HepG2 (cell line): ENCODE data around the gene CSNK1D. TPM values are rescaled to one million over a fixed set of nuclear protein-coding genes. Genes with fewer than 3 reads are reported as not detected.
A peak's percentile ranks its signal among the peaks of the same experiment; 100 is the strongest.

ENCODE experiments used
- ATAD3A ChIP-seq: sonication (generic); formaldehyde crosslinking; IDR thresholded peaks from 2 replicates; pipeline ENCODE4 v1.4.0; 2020; ENCODE audit warnings: missing genetic modification reagents
- CENPX ChIP-seq: sonication (generic); formaldehyde crosslinking; IDR thresholded peaks from 2 replicates; pipeline ENCODE4 v1.9.0; 2021; ENCODE audit warnings: mild to moderate bottlenecking, missing genetic modification reagents, moderate library complexity
- FOXP4 ChIP-seq: sonication (generic); formaldehyde crosslinking; IDR thresholded peaks from 2 replicates; pipeline ENCODE4 v1.4.0; 2020; ENCODE audit warnings: missing genetic modification reagents
- GZF1 ChIP-seq: sonication (generic); formaldehyde crosslinking; IDR thresholded peaks from 2 replicates; pipeline ENCODE4 v1.5.1; 2020; ENCODE audit warnings: mild to moderate bottlenecking, missing genetic modification reagents
- KDM3A ChIP-seq: IDR thresholded peaks from 2 replicates; pipeline ENCODE4 v1.6.1; 2018; ENCODE audit warnings: low read depth, missing compliant biosample characterization
- NFKB2 ChIP-seq: sonication (generic); formaldehyde crosslinking; IDR thresholded peaks from 2 replicates; pipeline ENCODE4 v1.4.0; 2020; ENCODE audit warnings: missing genetic modification reagents, borderline replicate concordance
- PHF20 ChIP-seq: sonication (generic); formaldehyde crosslinking; IDR thresholded peaks from 2 replicates; pipeline ENCODE4 v1.5.0; 2020; ENCODE audit warnings: mild to moderate bottlenecking, missing genetic modification reagents
- RFXAP ChIP-seq: sonication (generic); formaldehyde crosslinking; IDR thresholded peaks from 2 replicates; pipeline ENCODE4 v1.4.0; 2020; ENCODE audit warnings: missing genetic modification reagents, borderline replicate concordance
- RXRA ChIP-seq: sonication (generic); formaldehyde crosslinking; IDR thresholded peaks from 2 replicates; pipeline ENCODE4 v1.5.1; 2020; ENCODE audit warnings: missing genetic modification reagents
- TCF7 ChIP-seq: sonication (generic); IDR thresholded peaks from 2 replicates; pipeline ENCODE4 v1.6.1; 2016; ENCODE audit warnings: antibody characterized with exemption, low read depth
- TGIF2 ChIP-seq: IDR thresholded peaks from 2 replicates; pipeline ENCODE4 v1.6.1; 2016; ENCODE audit warnings: control low read depth, missing compliant biosample characterization
- ZFP1 ChIP-seq: IDR thresholded peaks from 2 replicates; pipeline ENCODE4 v1.6.1; 2016
- ZNF501 ChIP-seq: sonication (generic); formaldehyde crosslinking; IDR thresholded peaks from 2 replicates; pipeline ENCODE4 v1.5.1; 2020; ENCODE audit warnings: mild to moderate bottlenecking, moderate library complexity, missing genetic modification reagents
- ZNF546 ChIP-seq: sonication (generic); formaldehyde crosslinking; conservative IDR thresholded peaks from 2 replicates; pipeline ENCODE4 v1.8.1; 2023; ENCODE audit warnings: mild to moderate bottlenecking, missing genetic modification reagents
- ZNF580 ChIP-seq: IDR thresholded peaks from 2 replicates; pipeline ENCODE4 v1.6.1; 2016; ENCODE audit warnings: low read depth, borderline replicate concordance
- ZZZ3 ChIP-seq: sonication (generic); formaldehyde crosslinking; IDR thresholded peaks from 2 replicates; pipeline ENCODE4 v1.4.0; 2020; ENCODE audit warnings: missing genetic modification reagents, mild to moderate bottlenecking, borderline replicate concordance
- polyA plus RNA-seq, 8 experiments: library from polyadenylated mRNA; depleted of rRNA in 3 of 8; stranded (reverse) in 7 of 8; unstranded in 1 of 8; fragments of >200 nt; fragmentation: Illumina TruSeq in 4 of 8; extraction: Trizol in 4 of 8; gene quantifications; 2 replicates each; pipeline versions ENCODE4 v1.2.1 to v1.2.3, GENCODE V29; 2011 to 2016; ENCODE audit warnings: low read depth in 4 of 8, missing spikeins in 1 of 8, mixed read lengths in 1 of 8; ENCODE audit not compliant: insufficient read depth in 1 of 8
- total RNA-seq, 5 experiments: library from RNA; depleted of rRNA; stranded (reverse); fragments of >200 nt; fragmentation: Illumina TruSeq; extraction: Trizol; gene quantifications; 2 replicates each; pipeline ENCODE4 v1.2.3, GENCODE V29; 2016; ENCODE audit warnings: low read depth in 1 of 5
- TF ChIP-seq, protein P1 (sequence below): sonication (generic); formaldehyde crosslinking; conservative IDR thresholded peaks from 2 replicates; pipeline ENCODE4 v1.4.0; 2020; ENCODE audit warnings: missing genetic modification reagents
- TF ChIP-seq, protein P2 (sequence below): sonication (generic); formaldehyde crosslinking; IDR thresholded peaks from 2 replicates; pipeline ENCODE4 v1.8.0; 2023; ENCODE audit warnings: mild to moderate bottlenecking, missing genetic modification reagents
- TF ChIP-seq, protein P3 (sequence below): IDR thresholded peaks from 2 replicates; pipeline ENCODE4 v1.6.1; 2016; ENCODE audit warnings: control low read depth
- TF ChIP-seq, protein P4 (sequence below): sonication (generic); formaldehyde crosslinking; IDR thresholded peaks from 2 replicates; pipeline ENCODE4 v1.4.0; 2020; ENCODE audit warnings: missing genetic modification reagents

The CSNK1D gene
- total and polyA plus RNA-seq, 2 of the 13 experiments (the other 11 are each of a cell fraction or from before 2014, with no cell fraction given) = 31.5 to 128 TPM

DNA sequence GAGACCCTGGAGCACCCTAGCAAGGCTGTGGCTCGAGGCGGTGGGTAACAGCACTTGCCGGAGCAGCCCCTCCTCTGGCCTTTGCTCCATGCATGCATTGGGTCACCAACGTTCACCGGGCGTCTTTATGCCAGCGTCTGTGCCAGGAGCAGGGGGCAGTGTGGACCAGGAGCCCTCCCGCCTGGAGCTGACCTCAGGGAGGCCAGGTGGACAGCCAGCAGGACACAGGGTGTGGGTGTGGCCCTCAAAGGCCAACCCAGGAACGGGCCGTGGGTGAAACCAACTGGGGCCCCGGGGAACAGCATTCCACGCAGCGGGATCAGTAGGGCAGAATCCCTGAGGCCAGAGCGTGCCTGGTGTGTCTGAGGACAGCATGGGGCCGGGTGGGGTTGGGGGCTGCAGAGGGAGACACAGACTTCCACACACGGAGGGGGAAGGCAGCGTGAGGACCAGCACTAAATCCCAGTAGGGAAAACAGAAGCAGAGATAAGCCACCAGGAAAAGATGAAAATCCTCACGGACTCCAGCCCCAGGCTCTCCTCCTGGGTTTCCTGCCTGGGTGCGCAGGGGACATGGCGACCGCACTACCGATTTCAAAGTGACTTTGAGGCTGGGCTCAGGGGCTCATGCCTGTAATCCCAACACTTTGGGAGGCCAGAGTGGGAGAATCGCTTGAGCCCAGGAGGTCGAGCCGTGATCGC, 46.8 kb upstream of the CSNK1D start (continued):
- TF ChIP-seq ZNF580 (CRISPR knock-in tag) (no peak), GZF1 (CRISPR knock-in tag) (no peak), TGIF2 (CRISPR knock-in tag) (no peak), ZNF501 (no peak), ZZZ3 (CRISPR knock-in tag) (no peak), RXRA (peak; percentile 62), FOXP4 (CRISPR knock-in tag) (no peak; the same call in 1 of the 2 replicates), ZNF546 (CRISPR knock-in tag) (no peak), CENPX (no peak), ATAD3A (CRISPR knock-in tag) (no peak), PHF20 (no peak), TCF7 (no peak), RFXAP (CRISPR knock-in tag) (peak; percentile 54; the same call in 1 of the 2 replicates), KDM3A (CRISPR knock-in tag) (no peak; the same call in 1 of the 2 replicates), ZFP1 (CRISPR knock-in tag) (no peak), NFKB2 (CRISPR knock-in tag) (peak; percentile 58; the same call in 1 of the 2 replicates)
- TF ChIP-seq, protein P1, sequence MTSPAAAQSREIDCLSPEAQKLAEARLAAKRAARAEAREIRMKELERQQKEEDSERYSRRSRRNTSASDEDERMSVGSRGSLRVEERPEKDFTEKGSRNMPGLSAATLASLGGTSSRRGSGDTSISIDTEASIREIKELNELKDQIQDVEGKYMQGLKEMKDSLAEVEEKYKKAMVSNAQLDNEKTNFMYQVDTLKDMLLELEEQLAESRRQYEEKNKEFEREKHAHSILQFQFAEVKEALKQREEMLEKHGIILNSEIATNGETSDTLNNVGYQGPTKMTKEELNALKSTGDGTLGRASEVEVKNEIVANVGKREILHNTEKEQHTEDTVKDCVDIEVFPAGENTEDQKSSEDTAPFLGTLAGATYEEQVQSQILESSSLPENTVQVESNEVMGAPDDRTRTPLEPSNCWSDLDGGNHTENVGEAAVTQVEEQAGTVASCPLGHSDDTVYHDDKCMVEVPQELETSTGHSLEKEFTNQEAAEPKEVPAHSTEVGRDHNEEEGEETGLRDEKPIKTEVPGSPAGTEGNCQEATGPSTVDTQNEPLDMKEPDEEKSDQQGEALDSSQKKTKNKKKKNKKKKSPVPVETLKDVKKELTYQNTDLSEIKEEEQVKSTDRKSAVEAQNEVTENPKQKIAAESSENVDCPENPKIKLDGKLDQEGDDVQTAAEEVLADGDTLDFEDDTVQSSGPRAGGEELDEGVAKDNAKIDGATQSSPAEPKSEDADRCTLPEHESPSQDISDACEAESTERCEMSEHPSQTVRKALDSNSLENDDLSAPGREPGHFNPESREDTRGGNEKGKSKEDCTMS (CRISPR knock-in tag) = no peak
- TF ChIP-seq, protein P2, sequence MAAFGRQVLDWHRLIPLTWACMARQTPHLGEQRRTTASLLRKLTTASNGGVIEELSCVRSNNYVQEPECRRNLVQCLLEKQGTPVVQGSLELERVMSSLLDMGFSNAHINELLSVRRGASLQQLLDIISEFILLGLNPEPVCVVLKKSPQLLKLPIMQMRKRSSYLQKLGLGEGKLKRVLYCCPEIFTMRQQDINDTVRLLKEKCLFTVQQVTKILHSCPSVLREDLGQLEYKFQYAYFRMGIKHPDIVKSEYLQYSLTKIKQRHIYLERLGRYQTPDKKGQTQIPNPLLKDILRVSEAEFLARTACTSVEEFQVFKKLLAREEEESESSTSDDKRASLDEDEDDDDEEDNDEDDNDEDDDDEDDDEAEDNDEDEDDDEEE (CRISPR knock-in tag) = no peak
- TF ChIP-seq, protein P3, sequence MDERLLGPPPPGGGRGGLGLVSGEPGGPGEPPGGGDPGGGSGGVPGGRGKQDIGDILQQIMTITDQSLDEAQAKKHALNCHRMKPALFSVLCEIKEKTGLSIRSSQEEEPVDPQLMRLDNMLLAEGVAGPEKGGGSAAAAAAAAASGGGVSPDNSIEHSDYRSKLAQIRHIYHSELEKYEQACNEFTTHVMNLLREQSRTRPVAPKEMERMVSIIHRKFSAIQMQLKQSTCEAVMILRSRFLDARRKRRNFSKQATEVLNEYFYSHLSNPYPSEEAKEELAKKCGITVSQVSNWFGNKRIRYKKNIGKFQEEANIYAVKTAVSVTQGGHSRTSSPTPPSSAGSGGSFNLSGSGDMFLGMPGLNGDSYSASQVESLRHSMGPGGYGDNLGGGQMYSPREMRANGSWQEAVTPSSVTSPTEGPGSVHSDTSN = no peak
- TF ChIP-seq, protein P4, sequence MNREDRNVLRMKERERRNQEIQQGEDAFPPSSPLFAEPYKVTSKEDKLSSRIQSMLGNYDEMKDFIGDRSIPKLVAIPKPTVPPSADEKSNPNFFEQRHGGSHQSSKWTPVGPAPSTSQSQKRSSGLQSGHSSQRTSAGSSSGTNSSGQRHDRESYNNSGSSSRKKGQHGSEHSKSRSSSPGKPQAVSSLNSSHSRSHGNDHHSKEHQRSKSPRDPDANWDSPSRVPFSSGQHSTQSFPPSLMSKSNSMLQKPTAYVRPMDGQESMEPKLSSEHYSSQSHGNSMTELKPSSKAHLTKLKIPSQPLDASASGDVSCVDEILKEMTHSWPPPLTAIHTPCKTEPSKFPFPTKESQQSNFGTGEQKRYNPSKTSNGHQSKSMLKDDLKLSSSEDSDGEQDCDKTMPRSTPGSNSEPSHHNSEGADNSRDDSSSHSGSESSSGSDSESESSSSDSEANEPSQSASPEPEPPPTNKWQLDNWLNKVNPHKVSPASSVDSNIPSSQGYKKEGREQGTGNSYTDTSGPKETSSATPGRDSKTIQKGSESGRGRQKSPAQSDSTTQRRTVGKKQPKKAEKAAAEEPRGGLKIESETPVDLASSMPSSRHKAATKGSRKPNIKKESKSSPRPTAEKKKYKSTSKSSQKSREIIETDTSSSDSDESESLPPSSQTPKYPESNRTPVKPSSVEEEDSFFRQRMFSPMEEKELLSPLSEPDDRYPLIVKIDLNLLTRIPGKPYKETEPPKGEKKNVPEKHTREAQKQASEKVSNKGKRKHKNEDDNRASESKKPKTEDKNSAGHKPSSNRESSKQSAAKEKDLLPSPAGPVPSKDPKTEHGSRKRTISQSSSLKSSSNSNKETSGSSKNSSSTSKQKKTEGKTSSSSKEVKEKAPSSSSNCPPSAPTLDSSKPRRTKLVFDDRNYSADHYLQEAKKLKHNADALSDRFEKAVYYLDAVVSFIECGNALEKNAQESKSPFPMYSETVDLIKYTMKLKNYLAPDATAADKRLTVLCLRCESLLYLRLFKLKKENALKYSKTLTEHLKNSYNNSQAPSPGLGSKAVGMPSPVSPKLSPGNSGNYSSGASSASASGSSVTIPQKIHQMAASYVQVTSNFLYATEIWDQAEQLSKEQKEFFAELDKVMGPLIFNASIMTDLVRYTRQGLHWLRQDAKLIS (CRISPR knock-in tag) = no peak
